Keratinocyte (primary cell): ENCODE data around the gene STRBP. TPM values are rescaled to one million over a fixed set of nuclear protein-coding genes. Genes with fewer than 3 reads are reported as not detected.

ENCODE experiments used
- DNase-seq: peaks from one replicate; pipeline ENCODE4 v3.0.0-alpha.2; 2011; ENCODE audit warnings: low read depth, missing footprints, low spot score
- FAIRE-seq: peaks from 2 replicates; lab custom pipeline; 2011; peaks lifted over from hg19 to GRCh38; lab: Jason Lieb, UNC
- H2AFZ ChIP-seq: 2 replicates; pipeline ENCODE4 v1.6.0; 2012; ENCODE audit warnings: low read length, control low read depth, inconsistent platforms; ENCODE audit not compliant: control insufficient read depth
- H3K27ac ChIP-seq: 2 replicates; pipeline ENCODE4 v1.5.1; 2011; ENCODE audit warnings: low read length; ENCODE audit not compliant: control insufficient read depth, insufficient read depth
- H3K27me3 ChIP-seq: 3 replicates; pipeline ENCODE4 v1.6.0; 2011; ENCODE audit warnings: low read length; ENCODE audit not compliant: control insufficient read depth, insufficient read depth; ENCODE audit errors: extremely low read depth
- H3K36me3 ChIP-seq, 2 experiments: 2 replicates in 1 of 2; 3 replicates in 1 of 2; pipeline ENCODE4 v1.5.1; 2011; ENCODE audit warnings: low read length in 2 of 2, mild to moderate bottlenecking in 1 of 2; ENCODE audit not compliant: control insufficient read depth in 2 of 2, insufficient read depth in 2 of 2; ENCODE audit errors: extremely low read depth in 1 of 2
- H3K4me1 ChIP-seq: 3 replicates; pipeline ENCODE4 v1.5.1; 2011; ENCODE audit warnings: low read length; ENCODE audit not compliant: control insufficient read depth, insufficient read depth; ENCODE audit errors: extremely low read depth
- H3K4me2 ChIP-seq: 3 replicates; pipeline ENCODE4 v1.6.0; 2011; ENCODE audit warnings: low read depth, low read length; ENCODE audit not compliant: control insufficient read depth, insufficient read depth; ENCODE audit errors: extremely low read depth
- H3K4me3 ChIP-seq, 3 experiments: fragments of 200-600 bp in 1 of 3; sonication (generic) in 1 of 3; 2 replicates in 2 of 3; 3 replicates in 1 of 3; pipeline ENCODE4 v1.5.1; 2011 to 2016; ENCODE audit warnings: low read length in 3 of 3, mild to moderate bottlenecking in 3 of 3, control low read depth in 2 of 3, inconsistent platforms in 1 of 3, low read depth in 1 of 3, mixed read lengths in 1 of 3, mixed run types in 1 of 3, moderate library complexity in 1 of 3; ENCODE audit not compliant: control insufficient read depth in 2 of 3, insufficient read depth in 2 of 3; ENCODE audit errors: extremely low read depth in 1 of 3
- H3K79me2 ChIP-seq: 2 replicates; pipeline ENCODE4 v1.6.0; 2012; ENCODE audit warnings: low read length; ENCODE audit not compliant: control insufficient read depth, insufficient read depth
- H3K9ac ChIP-seq: 3 replicates; pipeline ENCODE4 v1.6.0; 2011; ENCODE audit warnings: low read length; ENCODE audit not compliant: control insufficient read depth, insufficient read depth; ENCODE audit errors: extremely low read depth
- H3K9me1 ChIP-seq: 3 replicates; pipeline ENCODE4 v1.6.0; 2011; ENCODE audit warnings: low read length; ENCODE audit not compliant: control insufficient read depth, insufficient read depth; ENCODE audit errors: extremely low read depth
- H3K9me3 ChIP-seq: 2 replicates; pipeline ENCODE4 v1.5.1; 2012; ENCODE audit warnings: low read depth, low read length; ENCODE audit not compliant: control insufficient read depth
- H4K20me1 ChIP-seq: 3 replicates; pipeline ENCODE4 v1.6.0; 2011; ENCODE audit warnings: low read length; ENCODE audit not compliant: control insufficient read depth, insufficient read depth; ENCODE audit errors: extremely low read depth
- EZH2 ChIP-seq: IDR thresholded peaks from one replicate; pipeline ENCODE4 v1.6.1; 2012; ENCODE audit warnings: inconsistent platforms, mild to moderate bottlenecking, low read length, moderate library complexity
- dilution Hi-C: fragments of 300-500 bp; cut with MboI; formaldehyde crosslinking; loops from one replicate; pipeline ENCODE4 v1.7.0; 2020; ENCODE audit warnings: low sequenced_read_pairs; ENCODE audit not compliant: extremely low pct_ligation_motif_present
- polyA plus RNA-seq, 5 experiments: library from polyadenylated mRNA; depleted of rRNA in 3 of 5; stranded (reverse) in 3 of 5; stranded (forward) in 1 of 5; unstranded in 1 of 5; fragments of >200 nt; gene quantifications; 1 replicate in 1 of 5; 2 replicates in 3 of 5; 3 replicates in 1 of 5; pipeline versions ENCODE4 v1.2.1 to v1.2.3, GENCODE V29; 2011 to 2012; ENCODE audit warnings: missing spikeins in 2 of 5, low read depth in 1 of 5, low replicate concordance in 1 of 5
- TF ChIP-seq, protein P1 (sequence below), 3 experiments: IDR thresholded peaks in 1 of 3; conservative IDR thresholded peaks in 1 of 3; optimal IDR thresholded peaks in 1 of 3; 2 replicates in 2 of 3; 3 replicates in 1 of 3; pipeline versions ENCODE3 to v1.5.1; 2011; ENCODE audit warnings: low read length in 3 of 3, mild to moderate bottlenecking in 3 of 3, moderate library complexity in 2 of 3, control low read depth in 1 of 3, inconsistent platforms in 1 of 3; ENCODE audit not compliant: insufficient read depth in 2 of 3; ENCODE audit errors: extremely low read depth in 1 of 3

The STRBP gene
- polyA plus RNA-seq, 1 donor (not counting 4 experiments of a cell fraction or from before 2014, with no cell fraction given): 11.3 TPM

DNA sequence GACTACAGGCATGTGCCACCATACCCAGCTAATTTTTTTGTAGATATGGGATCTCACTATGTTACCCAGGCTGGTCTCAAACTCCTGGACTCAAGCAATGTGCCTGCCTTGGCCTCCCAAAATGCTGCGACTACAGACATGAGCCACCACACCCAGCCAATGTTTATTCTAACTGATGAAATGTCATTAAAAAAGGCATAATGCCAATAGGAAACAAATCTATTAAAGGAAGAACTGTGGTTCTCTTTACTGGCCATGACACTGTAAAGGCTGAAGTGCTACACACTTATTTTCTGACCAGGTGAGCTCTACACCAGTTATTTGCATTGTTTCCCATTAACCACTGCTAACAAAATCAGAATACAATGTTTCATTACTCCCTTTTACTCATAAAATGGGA, 106.0 kb downstream of the STRBP start:
- Histone ChIP-seq H3K4me1 (no peaks in the 10 kb centered on the region), H3K4me3 (no peak overlapping the region), H3K9me1 (no peaks in the 10 kb centered on the region), H3K9ac (no peak overlapping the region), H3K9me3 (no peaks in the 10 kb centered on the region), H3K27ac (no peak overlapping the region), H2AFZ (no peak overlapping the region), H3K4me2 (no peak overlapping the region), H4K20me1 (no peaks in the 10 kb centered on the region), H3K27me3 (no peaks in the 10 kb centered on the region), H3K79me2 (no peaks in the 10 kb centered on the region), H3K36me3 (no peaks in the 10 kb centered on the region)
- no peak for TF ChIP-seq EZH2
- TF ChIP-seq, protein P1, sequence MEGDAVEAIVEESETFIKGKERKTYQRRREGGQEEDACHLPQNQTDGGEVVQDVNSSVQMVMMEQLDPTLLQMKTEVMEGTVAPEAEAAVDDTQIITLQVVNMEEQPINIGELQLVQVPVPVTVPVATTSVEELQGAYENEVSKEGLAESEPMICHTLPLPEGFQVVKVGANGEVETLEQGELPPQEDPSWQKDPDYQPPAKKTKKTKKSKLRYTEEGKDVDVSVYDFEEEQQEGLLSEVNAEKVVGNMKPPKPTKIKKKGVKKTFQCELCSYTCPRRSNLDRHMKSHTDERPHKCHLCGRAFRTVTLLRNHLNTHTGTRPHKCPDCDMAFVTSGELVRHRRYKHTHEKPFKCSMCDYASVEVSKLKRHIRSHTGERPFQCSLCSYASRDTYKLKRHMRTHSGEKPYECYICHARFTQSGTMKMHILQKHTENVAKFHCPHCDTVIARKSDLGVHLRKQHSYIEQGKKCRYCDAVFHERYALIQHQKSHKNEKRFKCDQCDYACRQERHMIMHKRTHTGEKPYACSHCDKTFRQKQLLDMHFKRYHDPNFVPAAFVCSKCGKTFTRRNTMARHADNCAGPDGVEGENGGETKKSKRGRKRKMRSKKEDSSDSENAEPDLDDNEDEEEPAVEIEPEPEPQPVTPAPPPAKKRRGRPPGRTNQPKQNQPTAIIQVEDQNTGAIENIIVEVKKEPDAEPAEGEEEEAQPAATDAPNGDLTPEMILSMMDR (optimal IDR thresholded peaks at IDR 0.05 in 1 of 3, IDR thresholded peaks at IDR 0.05 in 1 of 3, conservative IDR thresholded peaks at IDR 0.05 in 1 of 3; ENCODE audit: extremely low read depth in 1 of 3, insufficient read depth in 2 of 3, low read length in 3 of 3): no peak
- dilution Hi-C loops: no loop called here
- no peak for DNase-seq
- no peak for FAIRE-seq

DNA sequence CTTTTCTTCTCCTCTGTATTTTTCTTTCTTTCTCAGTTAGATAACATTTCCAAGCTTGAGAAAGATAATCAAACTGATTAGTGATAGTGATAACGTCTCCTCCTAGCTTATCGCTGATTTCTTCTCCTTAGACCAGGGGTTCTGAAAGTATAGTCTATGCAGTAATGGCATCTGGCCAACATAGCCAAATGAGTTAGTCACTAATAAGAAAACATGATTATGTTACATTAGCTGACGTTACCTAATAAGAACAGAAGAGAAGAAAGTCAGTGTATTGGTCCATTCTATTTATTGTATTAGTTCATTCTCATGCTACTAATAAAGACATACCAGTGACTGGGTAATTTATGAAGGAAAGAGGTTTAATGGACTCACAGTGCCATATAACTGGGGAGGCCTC, 111.2 kb downstream of the STRBP start:
- Histone ChIP-seq H3K36me3 (no peaks in the 10 kb centered on the region), H3K4me3 (no peak overlapping the region), H3K9me3 (no peaks in the 10 kb centered on the region), H3K79me2 (no peaks in the 10 kb centered on the region), H3K9ac (no peak overlapping the region), H2AFZ (no peak overlapping the region), H3K27me3 (no peaks in the 10 kb centered on the region), H3K4me1 (no peaks in the 10 kb centered on the region), H3K27ac (no peak overlapping the region), H3K4me2 (no peak overlapping the region), H4K20me1 (no peaks in the 10 kb centered on the region), H3K9me1 (no peaks in the 10 kb centered on the region)
- TF ChIP-seq EZH2: no peak
- TF ChIP-seq, protein P1 (optimal IDR thresholded peaks at IDR 0.05 in 1 of 3, IDR thresholded peaks at IDR 0.05 in 1 of 3, conservative IDR thresholded peaks at IDR 0.05 in 1 of 3; ENCODE audit: extremely low read depth in 1 of 3, insufficient read depth in 2 of 3, low read length in 3 of 3): no peak
- FAIRE-seq: no peak
- DNase-seq: no peak
- dilution Hi-C loops: no loop called here
